Right lobe of liver (tissue), 6 donors: ENCODE results near the gene GPHA2. TPM values are rescaled to one million over a fixed set of nuclear protein-coding genes. Genes with fewer than 3 reads are reported as not detected.

Experiments
- ATAC-seq, 4 donors: fragments of 200-7000 bp; cut with Tn5 transposase; one replicate each; pipeline ENCODE4 v1.9.1; 2020; ENCODE audit warnings: mild to moderate bottlenecking in 4 of 4, moderate library complexity in 4 of 4
- DNase-seq, 3 donors: peaks; one replicate each; pipeline ENCODE4 v3.0.0-alpha.2; 2020
- H3K27ac ChIP-seq, 3 donors: fragments of 200-600 bp; one replicate each; pipeline ENCODE4 v1.8.0; 2022
- H3K27me3 ChIP-seq, 2 donors: fragments of 200-600 bp; one replicate each; pipeline ENCODE4 v1.8.0; 2022
- H3K36me3 ChIP-seq, 4 donors: fragments of 200-600 bp; sonication (generic) in 1 of 4; one replicate each; pipeline versions ENCODE4 v1.5.1 to v1.8.0; 2017 to 2022; ENCODE audit warnings: control low read depth in 1 of 4
- H3K4me1 ChIP-seq, 4 donors: fragments of 200-600 bp; sonication (generic) in 1 of 4; one replicate each; pipeline versions ENCODE4 v1.5.1 to v1.8.0; 2017 to 2022; ENCODE audit warnings: control low read depth in 1 of 4
- H3K4me3 ChIP-seq, 3 donors: fragments of 200-600 bp; one replicate each; pipeline ENCODE4 v1.8.0; 2022
- H3K9me3 ChIP-seq, 4 donors: fragments of 200-600 bp; sonication (generic) in 1 of 4; one replicate each; pipeline versions ENCODE4 v1.5.1 to v1.8.0; 2017 to 2022; ENCODE audit warnings: control low read depth in 1 of 4
- CTCF ChIP-seq, 4 donors: fragments of 200-600 bp in 3 of 4; fragments of 450-650 bp in 1 of 4; IDR thresholded peaks; one replicate each; pipeline versions ENCODE4 v1.5.1 to v1.8.0; 2016 to 2022; ENCODE audit warnings: antibody characterized with exemption in 4 of 4, mild to moderate bottlenecking in 2 of 4
- POLR2A ChIP-seq: fragments of 450-650 bp; IDR thresholded peaks from one replicate; pipeline ENCODE4 v1.6.1; 2017; ENCODE audit warnings: antibody characterized with exemption, mild to moderate bottlenecking
- WGBS: methylation state at CpG from one replicate; pipeline ENCODE4 v1.1.6; 2018; ENCODE audit warnings: low coverage, low lambda C conversion rate; ENCODE audit not compliant: insufficient coverage; ENCODE audit errors: missing lambda C conversion rate; 5-methylcytosine and 5-hydroxymethylcytosine counted together
- intact Hi-C, 2 donors: fragments of 100-400 bp; cut with DNase I; formaldehyde crosslinking; loops; one replicate each; pipeline versions ENCODE4 v1.11.2 to v1.14.1; 2022
- total RNA-seq, 6 experiments: library from RNA; depleted of rRNA in 2 of 6; stranded (reverse); fragments of >200 nt in 2 of 6; fragmentation: NEBNext Ultra II Directional in 3 of 6; extraction: Animal tissue kit (Norgen Biotek cat#: 25700) in 3 of 6; gene quantifications; one replicate each; pipeline versions ENCODE4 v1.1.0 to v1.2.4, GENCODE V29; 2016 to 2023
- donor health status: DM: no; HTN: yes; CAD: no.
- donor health status: DM: no; HTN: no; CAD: no.
- donor health status: DM: no; HTN: no; CAD: no.
- donor health status: DM: no; HTN: yes; CAD: no.
- donor health status: DM: no; HTN: yes; CAD: no.

GPHA2 gene
- total RNA-seq, 6 experiments from 2014 or later, result 0.46 TPM; not detected in 5

- WGBS, result 2% methylated on average over 9 of the region's 47 CpGs
- H3K4me3 ChIP-seq, result peak within 1 kb of the TSS; percentile 79 to 97 (median 89)
- H3K27ac ChIP-seq, result peak within 1 kb of the TSS; percentile 94 to 98 (median 94)
- intact Hi-C loops, result loop anchor here in 1 of 2 donors (10.0 kb wide), 1 partner anchor 61 kb away; no protein-coding TSS in a partner anchor
- H3K4me1 ChIP-seq, result peaks cover 0 to 7% (median 2%) of the 10 kb centered on the region in 4 donors
- H3K36me3 ChIP-seq, result peaks cover 0 to 2% (median 0%) of the 10 kb centered on the region in 4 donors
- no peaks in the 10 kb centered on the region for H3K27me3 ChIP-seq
- H3K9me3 ChIP-seq, result no peaks in the 10 kb centered on the region
- TF ChIP-seq POLR2A (peak; percentile 86), CTCF (IDR thresholded peaks at IDR 0.05) (no peak)
- DNase-seq (peak; percentile 95 to 97 (median 96)), ATAC-seq (peak; percentile 95 to 97 (median 96))
Measured at GRCh38 chr11:64923944-64924909, 11.5 kb downstream of the GPHA2 start, which contains the start of gene PPP2R5B. PPP2R5B (plus strand) TSS chr11:64924689; CDS start chr11:64925735, 1,046 bp downstream.

GRCh38 chr11:64923151-64923661, 12.5 kb downstream of the GPHA2 start:
- Histone ChIP-seq H3K4me1 (peaks cover 0 to 7% (median 3%) of the 10 kb centered on the region in 4 donors), H3K9me3 (no peaks in the 10 kb centered on the region), H3K4me3 (no peak overlapping the region), H3K36me3 (no peaks in the 10 kb centered on the region), H3K27me3 (no peaks in the 10 kb centered on the region), H3K27ac (peak overlapping the region in 2 of 3 donors; percentile 94 to 98)
- WGBS, result no CpG with 5 or more reads among the region's 11 CpGs
- TF ChIP-seq POLR2A (no peak), CTCF (IDR thresholded peaks at IDR 0.05) (no peak)
- ATAC-seq (no peak), DNase-seq (peak in 1 of 3 donors; percentile 53)
- intact Hi-C loops, result loop anchor here in 1 of 2 donors (10.0 kb wide), 1 partner anchor 62 kb away; no protein-coding TSS in a partner anchor

- TF ChIP-seq POLR2A (no peak), CTCF (IDR thresholded peaks at IDR 0.05) (no peak)
- H3K27me3 ChIP-seq, result no peaks in the 10 kb centered on the region
- no peak overlapping the region for H3K27ac ChIP-seq
- H3K9me3 ChIP-seq, result no peaks in the 10 kb centered on the region
- intact Hi-C loops, result loop anchor here in 1 of 2 donors (10.0 kb wide), 1 partner anchor 63 kb away; no protein-coding TSS in a partner anchor
- ATAC-seq, result no peak
- no peaks in the 10 kb centered on the region for H3K36me3 ChIP-seq
- no peak overlapping the region for H3K4me3 ChIP-seq
- peaks cover 0 to 10% (median 4%) of the 10 kb centered on the region in 4 donors for H3K4me1 ChIP-seq
- DNase-seq, result peak in 1 of 3 donors; percentile 21
- no CpG with 5 or more reads among the region's 3 CpGs for WGBS
Measured at GRCh38 chr11:64921384-64921783, 14.3 kb downstream of the GPHA2 start.

- Histone ChIP-seq H3K4me1 (peaks cover 0 to 18% (median 5%) of the 10 kb centered on the region in 4 donors), H3K36me3 (no peaks in the 10 kb centered on the region), H3K4me3 (no peak overlapping the region), H3K9me3 (no peaks in the 10 kb centered on the region), H3K27ac (no peak overlapping the region), H3K27me3 (no peaks in the 10 kb centered on the region)
- intact Hi-C loops, result loop anchor here in 1 of 2 donors (10.0 kb wide), 1 partner anchor 65 kb away; no protein-coding TSS in a partner anchor
- no peak for ATAC-seq
- no peak for DNase-seq
- TF ChIP-seq CTCF (IDR thresholded peaks at IDR 0.05) (no peak), POLR2A (no peak)
- WGBS, result 100% methylated on average over 1 of the region's 2 CpGs
Measured at GRCh38 chr11:64920124-64920523, 15.6 kb downstream of the GPHA2 start.
